ENCODE data around the gene AKAP13.

DNA sequence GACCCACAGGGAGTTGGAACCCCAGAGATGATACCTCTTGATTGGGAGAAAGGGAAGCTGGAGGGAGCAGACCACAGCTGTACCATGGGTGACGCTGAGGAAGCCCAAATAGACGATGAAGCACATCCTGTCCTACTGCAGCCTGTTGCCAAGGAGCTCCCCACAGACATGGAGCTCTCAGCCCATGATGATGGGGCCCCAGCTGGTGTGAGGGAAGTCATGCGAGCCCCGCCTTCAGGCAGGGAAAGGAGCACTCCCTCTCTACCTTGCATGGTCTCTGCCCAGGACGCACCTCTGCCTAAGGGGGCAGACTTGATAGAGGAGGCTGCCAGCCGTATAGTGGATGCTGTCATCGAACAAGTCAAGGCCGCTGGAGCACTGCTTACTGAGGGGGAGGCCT, 201.1 kb downstream of the AKAP13 start:
- TF ChIP-seq, protein P1, sequence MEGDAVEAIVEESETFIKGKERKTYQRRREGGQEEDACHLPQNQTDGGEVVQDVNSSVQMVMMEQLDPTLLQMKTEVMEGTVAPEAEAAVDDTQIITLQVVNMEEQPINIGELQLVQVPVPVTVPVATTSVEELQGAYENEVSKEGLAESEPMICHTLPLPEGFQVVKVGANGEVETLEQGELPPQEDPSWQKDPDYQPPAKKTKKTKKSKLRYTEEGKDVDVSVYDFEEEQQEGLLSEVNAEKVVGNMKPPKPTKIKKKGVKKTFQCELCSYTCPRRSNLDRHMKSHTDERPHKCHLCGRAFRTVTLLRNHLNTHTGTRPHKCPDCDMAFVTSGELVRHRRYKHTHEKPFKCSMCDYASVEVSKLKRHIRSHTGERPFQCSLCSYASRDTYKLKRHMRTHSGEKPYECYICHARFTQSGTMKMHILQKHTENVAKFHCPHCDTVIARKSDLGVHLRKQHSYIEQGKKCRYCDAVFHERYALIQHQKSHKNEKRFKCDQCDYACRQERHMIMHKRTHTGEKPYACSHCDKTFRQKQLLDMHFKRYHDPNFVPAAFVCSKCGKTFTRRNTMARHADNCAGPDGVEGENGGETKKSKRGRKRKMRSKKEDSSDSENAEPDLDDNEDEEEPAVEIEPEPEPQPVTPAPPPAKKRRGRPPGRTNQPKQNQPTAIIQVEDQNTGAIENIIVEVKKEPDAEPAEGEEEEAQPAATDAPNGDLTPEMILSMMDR (IDR thresholded peaks at IDR 0.05; ENCODE audit: control extremely low read depth in 1 of 3, insufficient read depth in 1 of 3, low read depth in 1 of 3, low read length in 3 of 3): no peak
- TF ChIP-seq EP300 (IDR thresholded peaks at IDR 0.05; ENCODE audit: borderline replicate concordance in 1 of 2, low read depth in 2 of 2, low read length in 2 of 2): no peak
- no peak for TF ChIP-seq GABPA (IDR thresholded peaks at IDR 0.05; ENCODE audit: borderline replicate concordance, insufficient read depth, low read length)
- TF ChIP-seq POLR2AphosphoS5 (IDR thresholded peaks at IDR 0.05; ENCODE audit: low read depth, low read length): no peak
- TF ChIP-seq CREB1 (IDR thresholded peaks at IDR 0.05): no peak
- TF ChIP-seq MAFK (IDR thresholded peaks at IDR 0.05; ENCODE audit: low read depth, low read length): no peak
- no peak for TF ChIP-seq ZNF274 (IDR thresholded peaks at IDR 0.05; ENCODE audit: borderline replicate concordance, extremely low read depth, low read length)
- TF ChIP-seq, protein P2, sequence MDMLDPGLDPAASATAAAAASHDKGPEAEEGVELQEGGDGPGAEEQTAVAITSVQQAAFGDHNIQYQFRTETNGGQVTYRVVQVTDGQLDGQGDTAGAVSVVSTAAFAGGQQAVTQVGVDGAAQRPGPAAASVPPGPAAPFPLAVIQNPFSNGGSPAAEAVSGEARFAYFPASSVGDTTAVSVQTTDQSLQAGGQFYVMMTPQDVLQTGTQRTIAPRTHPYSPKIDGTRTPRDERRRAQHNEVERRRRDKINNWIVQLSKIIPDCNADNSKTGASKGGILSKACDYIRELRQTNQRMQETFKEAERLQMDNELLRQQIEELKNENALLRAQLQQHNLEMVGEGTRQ (IDR thresholded peaks at IDR 0.05; ENCODE audit: low read length): no peak
- no peak for TF ChIP-seq GTF2F1 (IDR thresholded peaks at IDR 0.05; ENCODE audit: borderline replicate concordance, low read depth, low read length)
- TF ChIP-seq TCF12 (IDR thresholded peaks at IDR 0.05; ENCODE audit: low read depth, low read length): no peak
- no peak for TF ChIP-seq TBP (IDR thresholded peaks at IDR 0.05; ENCODE audit: low read depth, low read length)
- TF ChIP-seq EZH2 (IDR thresholded peaks at IDR 0.05; ENCODE audit: low read depth, low read length, severe bottlenecking): no peak
- TF ChIP-seq CEBPB (IDR thresholded peaks at IDR 0.05; ENCODE audit: low read depth, low read length): no peak
- TF ChIP-seq, protein P3, sequence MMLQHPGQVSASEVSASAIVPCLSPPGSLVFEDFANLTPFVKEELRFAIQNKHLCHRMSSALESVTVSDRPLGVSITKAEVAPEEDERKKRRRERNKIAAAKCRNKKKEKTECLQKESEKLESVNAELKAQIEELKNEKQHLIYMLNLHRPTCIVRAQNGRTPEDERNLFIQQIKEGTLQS (IDR thresholded peaks at IDR 0.05; ENCODE audit: insufficient read depth, low read depth, low read length): no peak

All from H1 (cell line).